ENCODE measurements around the gene ARHGEF9. TPM values are rescaled to one million over a fixed set of nuclear protein-coding genes. Genes with fewer than 3 reads are reported as not detected.

ARHGEF9 gene
- polyA plus RNA-seq, 1 of the 3 experiments (the other 2 are of a cell fraction) = 6.4 TPM

- CTCF ChIA-PET = interaction anchor here (2.4 kb wide), 1 partner anchor 12 kb away, joined by 16 read pairs; no protein-coding TSS in a partner anchor
- DNase-seq = no peak
- Histone ChIP-seq H3K9ac (no peak overlapping the region), H3F3A (replicated peaks; ENCODE audit: insufficient read depth) (no peaks in the 10 kb centered on the region), H4K20me1 (ENCODE audit: insufficient read depth) (no peaks in the 10 kb centered on the region), H2AFZ (ENCODE audit: low read depth) (no peak overlapping the region), H3K4me3 (ENCODE audit: low read depth in 2 of 2, low read length in 1 of 2) (no peak overlapping the region), H3K27ac (ENCODE audit: low read depth in 2 of 2, low read length in 1 of 2) (no peak overlapping the region), H3K27me3 (ENCODE audit: insufficient read depth) (no peaks in the 10 kb centered on the region), H3K79me2 (ENCODE audit: insufficient read depth) (no peaks in the 10 kb centered on the region), H3K4me2 (no peak overlapping the region), H3K4me1 (ENCODE audit: control insufficient read depth in 1 of 2, insufficient read depth in 2 of 2, low read depth in 1 of 2, low read length in 1 of 2) (no peaks in the 10 kb centered on the region), H3K9me2 (no peaks in the 10 kb centered on the region), H3K9me3 (no peaks in the 10 kb centered on the region), H3K36me3 (replicated peaks in 1 of 2; ENCODE audit: control insufficient read depth in 1 of 2, insufficient read depth in 2 of 2, low read length in 1 of 2) (no peaks in the 10 kb centered on the region)
- WGBS (ENCODE audit: low lambda C conversion rate) = 49% methylated on average over 2 of the region's 2 CpGs
- TF ChIP-seq YY1 (IDR thresholded peaks at IDR 0.05; ENCODE audit: low read depth) (no peak), RCOR1 (IDR thresholded peaks at IDR 0.05; ENCODE audit: low read length) (no peak)
- POLR2A ChIA-PET = no interaction called here
Observed at GRCh38 chrX:63675716-63676115, 109.3 kb downstream of the ARHGEF9 start.

- no peak overlapping the region for H3K27ac ChIP-seq (ENCODE audit: low read depth in 2 of 2, low read length in 1 of 2)
- no peaks in the 10 kb centered on the region for H3F3A ChIP-seq (replicated peaks; ENCODE audit: insufficient read depth)
- H3K9me2 ChIP-seq = no peaks in the 10 kb centered on the region
- no peaks in the 10 kb centered on the region for H3K27me3 ChIP-seq (ENCODE audit: insufficient read depth)
- H3K36me3 ChIP-seq (replicated peaks in 1 of 2; ENCODE audit: control insufficient read depth in 1 of 2, insufficient read depth in 2 of 2, low read length in 1 of 2) = no peaks in the 10 kb centered on the region
- no peaks in the 10 kb centered on the region for H3K79me2 ChIP-seq (ENCODE audit: insufficient read depth)
- ChIA-PET CTCF (interaction anchor here (1.6 kb wide), 1 partner anchor 13 kb away, joined by 3 read pairs; no protein-coding TSS in a partner anchor), POLR2A (no interaction called here)
- WGBS (ENCODE audit: low lambda C conversion rate) = 49% methylated on average over 4 of the region's 4 CpGs
- H4K20me1 ChIP-seq (ENCODE audit: insufficient read depth) = no peaks in the 10 kb centered on the region
- no peak overlapping the region for H3K4me2 ChIP-seq
- no peak overlapping the region for H3K9ac ChIP-seq
- H3K4me3 ChIP-seq (ENCODE audit: low read depth in 2 of 2, low read length in 1 of 2) = no peak overlapping the region
- no peak for DNase-seq
- no peaks in the 10 kb centered on the region for H3K4me1 ChIP-seq (ENCODE audit: control insufficient read depth in 1 of 2, insufficient read depth in 2 of 2, low read depth in 1 of 2, low read length in 1 of 2)
- TF ChIP-seq EZH2phosphoT487 (IDR thresholded peaks at IDR 0.05; ENCODE audit: borderline replicate concordance, low read depth) (no peak), GABPA (IDR thresholded peaks at IDR 0.05; ENCODE audit: low read depth) (no peak), FOXJ3 (CRISPR knock-in tag; IDR thresholded peaks at IDR 0.05) (no peak), RXRA (IDR thresholded peaks at IDR 0.05; ENCODE audit: borderline replicate concordance, low read depth) (no peak), SMC3 (IDR thresholded peaks at IDR 0.05; ENCODE audit: low read depth, low read length) (no peak), SIN3A (IDR thresholded peaks at IDR 0.05; ENCODE audit: borderline replicate concordance, low read depth, low read length) (no peak), JUND (IDR thresholded peaks at IDR 0.05) (no peak), RFX5 (IDR thresholded peaks at IDR 0.05; ENCODE audit: low read length) (no peak), NRF1 (IDR thresholded peaks at IDR 0.05; ENCODE audit: low read depth, low read length) (no peak), ELF1 (IDR thresholded peaks at IDR 0.05) (no peak), RCOR1 (IDR thresholded peaks at IDR 0.05; ENCODE audit: low read length) (no peak), GATA2 (CRISPR knock-in tag; IDR thresholded peaks at IDR 0.05) (no peak), PBX3 (IDR thresholded peaks at IDR 0.05) (no peak), TEAD4 (IDR thresholded peaks at IDR 0.05; ENCODE audit: borderline replicate concordance, insufficient read depth) (no peak), POLR2AphosphoS5 (IDR thresholded peaks at IDR 0.05; ENCODE audit: low read depth, low read length) (no peak)
- TF ChIP-seq, protein P1, sequence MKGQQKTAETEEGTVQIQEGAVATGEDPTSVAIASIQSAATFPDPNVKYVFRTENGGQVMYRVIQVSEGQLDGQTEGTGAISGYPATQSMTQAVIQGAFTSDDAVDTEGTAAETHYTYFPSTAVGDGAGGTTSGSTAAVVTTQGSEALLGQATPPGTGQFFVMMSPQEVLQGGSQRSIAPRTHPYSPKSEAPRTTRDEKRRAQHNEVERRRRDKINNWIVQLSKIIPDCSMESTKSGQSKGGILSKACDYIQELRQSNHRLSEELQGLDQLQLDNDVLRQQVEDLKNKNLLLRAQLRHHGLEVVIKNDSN (IDR thresholded peaks at IDR 0.05; ENCODE audit: borderline replicate concordance, low read depth) = no peak
- TF ChIP-seq, protein P2, sequence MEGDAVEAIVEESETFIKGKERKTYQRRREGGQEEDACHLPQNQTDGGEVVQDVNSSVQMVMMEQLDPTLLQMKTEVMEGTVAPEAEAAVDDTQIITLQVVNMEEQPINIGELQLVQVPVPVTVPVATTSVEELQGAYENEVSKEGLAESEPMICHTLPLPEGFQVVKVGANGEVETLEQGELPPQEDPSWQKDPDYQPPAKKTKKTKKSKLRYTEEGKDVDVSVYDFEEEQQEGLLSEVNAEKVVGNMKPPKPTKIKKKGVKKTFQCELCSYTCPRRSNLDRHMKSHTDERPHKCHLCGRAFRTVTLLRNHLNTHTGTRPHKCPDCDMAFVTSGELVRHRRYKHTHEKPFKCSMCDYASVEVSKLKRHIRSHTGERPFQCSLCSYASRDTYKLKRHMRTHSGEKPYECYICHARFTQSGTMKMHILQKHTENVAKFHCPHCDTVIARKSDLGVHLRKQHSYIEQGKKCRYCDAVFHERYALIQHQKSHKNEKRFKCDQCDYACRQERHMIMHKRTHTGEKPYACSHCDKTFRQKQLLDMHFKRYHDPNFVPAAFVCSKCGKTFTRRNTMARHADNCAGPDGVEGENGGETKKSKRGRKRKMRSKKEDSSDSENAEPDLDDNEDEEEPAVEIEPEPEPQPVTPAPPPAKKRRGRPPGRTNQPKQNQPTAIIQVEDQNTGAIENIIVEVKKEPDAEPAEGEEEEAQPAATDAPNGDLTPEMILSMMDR (IDR thresholded peaks at IDR 0.05) = no peak
- H2AFZ ChIP-seq (ENCODE audit: low read depth) = no peak overlapping the region
- no peaks in the 10 kb centered on the region for H3K9me3 ChIP-seq
Observed at GRCh38 chrX:63673896-63674295, 111.1 kb downstream of the ARHGEF9 start.
